ENCODE data around the gene GHR. TPM values are rescaled to one million over a fixed set of nuclear protein-coding genes. Genes with fewer than 3 reads are reported as not detected.

GHR gene
- total RNA-seq, 1 experiment from 2014 or later = 1.8 TPM

GRCh38 chr5:42555797-42556196 is 132.6 kb downstream of the GHR start:
- no peaks in the 10 kb centered on the region for H3K36me3 Mint-ChIP-seq (ENCODE audit: insufficient read depth, unreplicated experiment)
- TF ChIP-seq CTCF (IDR thresholded peaks at IDR 0.05; ENCODE audit: unreplicated experiment) = no peak
- intact Hi-C loops (cut with micrococcal nuclease) = no loop called here
- H3K27me3 Mint-ChIP-seq (ENCODE audit: insufficient read depth, unreplicated experiment) = no peaks in the 10 kb centered on the region
- H3K4me1 Mint-ChIP-seq (ENCODE audit: insufficient read depth, unreplicated experiment) = peaks cover 10% of the 10 kb centered on the region
- peak; percentile 70 for DNase-seq (ENCODE audit: unreplicated experiment)
- CTCF ChIA-PET = interaction anchor here (0.6 to 1.7 kb wide), 5 partner anchors 27 to 460 kb away, joined by 3 to 5 read pairs (median 3); no protein-coding TSS in a partner anchor
- POLR2A ChIA-PET = interaction anchor here (0.7 to 2.1 kb wide), 7 partner anchors 9 to 43 kb away, joined by 3 to 9 read pairs (median 4); no protein-coding TSS in a partner anchor
- no peaks in the 10 kb centered on the region for H3K9me3 Mint-ChIP-seq (ENCODE audit: unreplicated experiment)
- no peak overlapping the region for H3K4me3 Mint-ChIP-seq (ENCODE audit: unreplicated experiment)
- peak overlapping the region; percentile 50 for H3K27ac Mint-ChIP-seq (ENCODE audit: low read depth, unreplicated experiment)
- no TSS peak for BruUV-seq (replicated peaks)

GRCh38 chr5:42557689-42558088 is 134.4 kb downstream of the GHR start:
- H3K27me3 Mint-ChIP-seq (ENCODE audit: insufficient read depth, unreplicated experiment) = no peaks in the 10 kb centered on the region
- no peaks in the 10 kb centered on the region for H3K36me3 Mint-ChIP-seq (ENCODE audit: insufficient read depth, unreplicated experiment)
- POLR2A ChIA-PET = interaction anchor here (1.0 to 2.6 kb wide), 2 partner anchors 10 to 98 kb away, joined by 3 to 11 read pairs; no protein-coding TSS in a partner anchor
- DNase-seq (ENCODE audit: unreplicated experiment) = no peak
- no TSS peak for BruUV-seq (replicated peaks)
- peaks cover 10% of the 10 kb centered on the region for H3K4me1 Mint-ChIP-seq (ENCODE audit: insufficient read depth, unreplicated experiment)
- H3K4me3 Mint-ChIP-seq (ENCODE audit: unreplicated experiment) = no peak overlapping the region
- H3K9me3 Mint-ChIP-seq (ENCODE audit: unreplicated experiment) = no peaks in the 10 kb centered on the region
- CTCF ChIA-PET = no interaction called here
- intact Hi-C loops (cut with micrococcal nuclease) = no loop called here
- no peak overlapping the region for H3K27ac Mint-ChIP-seq (ENCODE audit: low read depth, unreplicated experiment)
- no peak for TF ChIP-seq CTCF (IDR thresholded peaks at IDR 0.05; ENCODE audit: unreplicated experiment)

- CTCF ChIA-PET = interaction anchor here (0.6 to 4.2 kb wide), 4 partner anchors 9 to 140 kb away, joined by 3 to 17 read pairs (median 4); no protein-coding TSS in a partner anchor
- no peak for TF ChIP-seq CTCF (IDR thresholded peaks at IDR 0.05; ENCODE audit: unreplicated experiment)
- H3K4me1 Mint-ChIP-seq (ENCODE audit: insufficient read depth, unreplicated experiment) = no peaks in the 10 kb centered on the region
- no peak overlapping the region for H3K4me3 Mint-ChIP-seq (ENCODE audit: unreplicated experiment)
- no TSS peak for BruUV-seq (replicated peaks)
- DNase-seq (ENCODE audit: unreplicated experiment) = no peak
- no peak overlapping the region for H3K27ac Mint-ChIP-seq (ENCODE audit: low read depth, unreplicated experiment)
- H3K36me3 Mint-ChIP-seq (ENCODE audit: insufficient read depth, unreplicated experiment) = no peaks in the 10 kb centered on the region
- POLR2A ChIA-PET = interaction anchor here (1.6 kb wide), 1 partner anchor 10 kb away, joined by 4 read pairs; no protein-coding TSS in a partner anchor
- no peaks in the 10 kb centered on the region for H3K27me3 Mint-ChIP-seq (ENCODE audit: insufficient read depth, unreplicated experiment)
- H3K9me3 Mint-ChIP-seq (ENCODE audit: unreplicated experiment) = no peaks in the 10 kb centered on the region
- intact Hi-C loops (cut with micrococcal nuclease) = no loop called here
Observed at GRCh38 chr5:42561656-42562055, 138.4 kb downstream of the GHR start.

GRCh38 chr5:42564689-42565356 is 141.6 kb downstream of the GHR start:
- CTCF ChIA-PET = interaction anchor here (0.6 to 1.8 kb wide), 6 partner anchors 12 to 203 kb away, joined by 3 to 8 read pairs (median 4); partner anchors contain the start of gene GHR
- no peaks in the 10 kb centered on the region for H3K36me3 Mint-ChIP-seq (ENCODE audit: insufficient read depth, unreplicated experiment)

More at GRCh38 chr5:42564689-42565356, 141.6 kb downstream of the GHR start:
- no TSS peak for BruUV-seq (replicated peaks)
- POLR2A ChIA-PET = interaction anchor here (0.6 to 2.4 kb wide), 11 partner anchors 9 to 142 kb away, joined by 3 to 9 read pairs (median 4); partner anchors contain the start of gene GHR
- Mint-ChIP-seq H3K4me1 (ENCODE audit: insufficient read depth, unreplicated experiment) (no peaks in the 10 kb centered on the region), H3K9me3 (ENCODE audit: unreplicated experiment) (no peaks in the 10 kb centered on the region), H3K4me3 (ENCODE audit: unreplicated experiment) (no peak overlapping the region), H3K27me3 (ENCODE audit: insufficient read depth, unreplicated experiment) (no peaks in the 10 kb centered on the region), H3K27ac (ENCODE audit: low read depth, unreplicated experiment) (peak overlapping the region; percentile 61)
- intact Hi-C loops (cut with micrococcal nuclease) = no loop called here
- DNase-seq (ENCODE audit: unreplicated experiment) = peak; percentile 22
- no peak for TF ChIP-seq CTCF (IDR thresholded peaks at IDR 0.05; ENCODE audit: unreplicated experiment)

Measured in MCF 10A (cell line).